HPDE6-E6E7 (cell line): ENCODE data around the gene CDK14.
"Not testable (repeated sequence)": the region's sequence is repeated elsewhere in the genome, so short reads cannot be mapped to it uniquely, and the experiment has no call there.

Experiments used
- DNase-seq: peaks from one replicate; pipeline ENCODE4 v3.0.0; 2011; ENCODE audit warnings: missing footprints; ENCODE audit errors: extremely low spot score

CDK14 gene

GRCh38 chr7:90897961-90898469, 301.9 kb downstream of the CDK14 start:
- no peak for DNase-seq

- no peak for DNase-seq
Observed at GRCh38 chr7:90900628-90901356, 304.7 kb downstream of the CDK14 start.

GRCh38 chr7:90903841-90904240, 307.7 kb downstream of the CDK14 start:
- DNase-seq: no peak

- DNase-seq: peak; percentile 4
Observed at GRCh38 chr7:90910136-90910535, 314.0 kb downstream of the CDK14 start.

GRCh38 chr7:90916319-90916718, 320.2 kb downstream of the CDK14 start:
- DNase-seq: no peak

GRCh38 chr7:90917539-90917938, 321.4 kb downstream of the CDK14 start:
- DNase-seq: no peak

GRCh38 chr7:90918303-90918702, 322.2 kb downstream of the CDK14 start:
- DNase-seq: no peak

GRCh38 chr7:90919816-90920215, 323.7 kb downstream of the CDK14 start:
- DNase-seq: no peak

GRCh38 chr7:90920336-90920735, 324.2 kb downstream of the CDK14 start:
- no peak for DNase-seq

GRCh38 chr7:90923541-90923997, 327.4 kb downstream of the CDK14 start:
- DNase-seq: no peak

- not testable (repeated sequence) for DNase-seq
Observed at GRCh38 chr7:90928700-90929424, 332.7 kb downstream of the CDK14 start.

GRCh38 chr7:90931986-90932916, 336.1 kb downstream of the CDK14 start:
- no peak for DNase-seq

GRCh38 chr7:90933041-90933440, 336.9 kb downstream of the CDK14 start:
- DNase-seq: no peak

GRCh38 chr7:90933984-90934383, 337.9 kb downstream of the CDK14 start:
- no peak for DNase-seq

- DNase-seq: no peak
Observed at GRCh38 chr7:90938371-90938770, 342.2 kb downstream of the CDK14 start.

- no peak for DNase-seq
Observed at GRCh38 chr7:90939666-90940065, 343.5 kb downstream of the CDK14 start.

GRCh38 chr7:90944021-90944420, 347.9 kb downstream of the CDK14 start:
- DNase-seq: no peak

GRCh38 chr7:90945104-90945787, 349.1 kb downstream of the CDK14 start:
- no peak for DNase-seq

GRCh38 chr7:90946730-90947501, 350.8 kb downstream of the CDK14 start:
- DNase-seq: no peak

- DNase-seq: no peak
Observed at GRCh38 chr7:90948085-90948484, 352.0 kb downstream of the CDK14 start.

- no peak for DNase-seq
Observed at GRCh38 chr7:90951229-90951628, 355.1 kb downstream of the CDK14 start.
